GM18517 (cell line): ENCODE data around the gene PRICKLE2.

Source experiments
- ATAC-seq: cut with Tn5 transposase; IDR thresholded peaks from one replicate; pipeline ENCODE4 v1.9.1; 2021; ENCODE audit warnings: mild to moderate bottlenecking, moderate library complexity; ENCODE audit not compliant: unreplicated experiment

The PRICKLE2 gene

GRCh38 chr3:64138656-64139375 lies 86.5 kb downstream of the PRICKLE2 start:
- no peak for ATAC-seq

- no peak for ATAC-seq
Observed at GRCh38 chr3:64138046-64138445, 87.2 kb downstream of the PRICKLE2 start.

GRCh38 chr3:64134882-64135281 lies 90.4 kb downstream of the PRICKLE2 start:
- ATAC-seq: no peak

- ATAC-seq: no peak
Observed at GRCh38 chr3:64133987-64134386, 91.3 kb downstream of the PRICKLE2 start.

- no peak for ATAC-seq
Observed at GRCh38 chr3:64133272-64133671, 92.0 kb downstream of the PRICKLE2 start.

- ATAC-seq: no peak
Observed at GRCh38 chr3:64131725-64132469, 93.4 kb downstream of the PRICKLE2 start.

GRCh38 chr3:64130436-64130835 lies 94.8 kb downstream of the PRICKLE2 start:
- no peak for ATAC-seq

GRCh38 chr3:64129581-64129980 lies 95.7 kb downstream of the PRICKLE2 start:
- ATAC-seq: no peak

- ATAC-seq: no peak
Observed at GRCh38 chr3:64129106-64129505, 96.2 kb downstream of the PRICKLE2 start.

- no peak for ATAC-seq
Observed at GRCh38 chr3:64125561-64125960, 99.7 kb downstream of the PRICKLE2 start.

GRCh38 chr3:64123931-64124330 lies 101.3 kb downstream of the PRICKLE2 start:
- no peak for ATAC-seq

- ATAC-seq: no peak
Observed at GRCh38 chr3:64122476-64122875, 102.8 kb downstream of the PRICKLE2 start.

- ATAC-seq: no peak
Observed at GRCh38 chr3:64121750-64122311, 103.4 kb downstream of the PRICKLE2 start.

- ATAC-seq: no peak
Observed at GRCh38 chr3:64120876-64121275, 104.4 kb downstream of the PRICKLE2 start.

- no peak for ATAC-seq
Observed at GRCh38 chr3:64117483-64117882, 107.8 kb downstream of the PRICKLE2 start.

GRCh38 chr3:64114651-64115050 lies 110.6 kb downstream of the PRICKLE2 start:
- no peak for ATAC-seq

GRCh38 chr3:64111872-64112271 lies 113.4 kb downstream of the PRICKLE2 start:
- ATAC-seq: no peak

GRCh38 chr3:64111083-64111482 lies 114.2 kb downstream of the PRICKLE2 start:
- no peak for ATAC-seq

GRCh38 chr3:64110071-64110470 lies 115.2 kb downstream of the PRICKLE2 start:
- ATAC-seq: no peak

- no peak for ATAC-seq
Observed at GRCh38 chr3:64109438-64109837, 115.8 kb downstream of the PRICKLE2 start.

- ATAC-seq: no peak
Observed at GRCh38 chr3:64108784-64109317, 116.4 kb downstream of the PRICKLE2 start.

- no peak for ATAC-seq
Observed at GRCh38 chr3:64108231-64108630, 117.0 kb downstream of the PRICKLE2 start.
